GM12864 (cell line): ENCODE results near the gene BAD.

Source experiments
- DNase-seq: peaks from one replicate; pipeline ENCODE4 v3.0.0-alpha.2; 2011; ENCODE audit warnings: low read depth
- H3K4me3 ChIP-seq: 2 replicates; pipeline ENCODE4 v1.5.1; 2011; ENCODE audit warnings: mild to moderate bottlenecking, low read depth, low read length, control low read depth
- TF ChIP-seq, protein P1 (sequence below): IDR thresholded peaks from 2 replicates; pipeline ENCODE4 v1.5.1; 2011; ENCODE audit warnings: low read depth, mild to moderate bottlenecking, moderate library complexity, low read length, control low read depth, inconsistent platforms; ENCODE audit errors: missing control alignments

The BAD gene

GRCh38 chr11:64292460-64293254, 8.2 kb upstream of the BAD start:
- DNase-seq = no peak
- H3K4me3 ChIP-seq = no peak overlapping the region; the same call in 1 of the 2 replicates
- TF ChIP-seq, protein P1, sequence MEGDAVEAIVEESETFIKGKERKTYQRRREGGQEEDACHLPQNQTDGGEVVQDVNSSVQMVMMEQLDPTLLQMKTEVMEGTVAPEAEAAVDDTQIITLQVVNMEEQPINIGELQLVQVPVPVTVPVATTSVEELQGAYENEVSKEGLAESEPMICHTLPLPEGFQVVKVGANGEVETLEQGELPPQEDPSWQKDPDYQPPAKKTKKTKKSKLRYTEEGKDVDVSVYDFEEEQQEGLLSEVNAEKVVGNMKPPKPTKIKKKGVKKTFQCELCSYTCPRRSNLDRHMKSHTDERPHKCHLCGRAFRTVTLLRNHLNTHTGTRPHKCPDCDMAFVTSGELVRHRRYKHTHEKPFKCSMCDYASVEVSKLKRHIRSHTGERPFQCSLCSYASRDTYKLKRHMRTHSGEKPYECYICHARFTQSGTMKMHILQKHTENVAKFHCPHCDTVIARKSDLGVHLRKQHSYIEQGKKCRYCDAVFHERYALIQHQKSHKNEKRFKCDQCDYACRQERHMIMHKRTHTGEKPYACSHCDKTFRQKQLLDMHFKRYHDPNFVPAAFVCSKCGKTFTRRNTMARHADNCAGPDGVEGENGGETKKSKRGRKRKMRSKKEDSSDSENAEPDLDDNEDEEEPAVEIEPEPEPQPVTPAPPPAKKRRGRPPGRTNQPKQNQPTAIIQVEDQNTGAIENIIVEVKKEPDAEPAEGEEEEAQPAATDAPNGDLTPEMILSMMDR = no peak

GRCh38 chr11:64291752-64292459, 7.4 kb upstream of the BAD start:
- DNase-seq = no peak
- TF ChIP-seq, protein P1 = no peak
- H3K4me3 ChIP-seq = no peak overlapping the region; the same call in 1 of the 2 replicates

DNA sequence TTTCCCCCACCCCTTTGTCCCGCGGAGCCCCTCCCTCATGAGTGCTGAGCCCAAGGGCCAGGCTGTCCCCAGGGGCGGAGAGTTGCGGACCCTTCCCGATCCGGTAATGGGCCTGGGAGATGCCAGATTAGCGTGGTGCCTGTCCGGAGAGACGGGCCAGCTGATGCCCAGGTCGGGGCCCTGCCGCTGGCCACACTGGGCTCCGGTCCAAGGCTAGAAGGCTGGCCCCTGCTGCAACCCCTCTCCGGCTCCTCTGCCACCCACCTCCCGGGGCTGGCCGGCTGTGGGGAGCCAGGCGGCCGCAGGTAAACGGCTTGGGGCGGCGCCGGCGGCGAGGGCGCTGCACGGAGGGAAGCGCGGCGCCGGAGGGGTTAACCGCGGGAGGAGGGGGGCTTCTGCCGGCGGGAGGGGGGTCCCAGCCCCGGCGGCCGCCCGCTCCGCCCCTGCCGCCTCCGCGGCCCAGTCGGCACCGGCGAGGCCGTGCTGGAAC, 6.8 kb upstream of the BAD start, which contains the start of gene KCNK4:
Gene KCNK4 (plus strand): TSS at position 41 of the 490 bp plus-strand sequence. CDS start 1,717 bp downstream, outside the sequence.
- no peak for DNase-seq
- H3K4me3 ChIP-seq = no peak within 1 kb of the TSS; the same call in 1 of the 2 replicates
- TF ChIP-seq, protein P1 = no peak

- H3K4me3 ChIP-seq = no peak overlapping the region
- TF ChIP-seq, protein P1 = no peak
- no peak for DNase-seq
Observed at GRCh38 chr11:64290352-64291261, 6.1 kb upstream of the BAD start.

DNA sequence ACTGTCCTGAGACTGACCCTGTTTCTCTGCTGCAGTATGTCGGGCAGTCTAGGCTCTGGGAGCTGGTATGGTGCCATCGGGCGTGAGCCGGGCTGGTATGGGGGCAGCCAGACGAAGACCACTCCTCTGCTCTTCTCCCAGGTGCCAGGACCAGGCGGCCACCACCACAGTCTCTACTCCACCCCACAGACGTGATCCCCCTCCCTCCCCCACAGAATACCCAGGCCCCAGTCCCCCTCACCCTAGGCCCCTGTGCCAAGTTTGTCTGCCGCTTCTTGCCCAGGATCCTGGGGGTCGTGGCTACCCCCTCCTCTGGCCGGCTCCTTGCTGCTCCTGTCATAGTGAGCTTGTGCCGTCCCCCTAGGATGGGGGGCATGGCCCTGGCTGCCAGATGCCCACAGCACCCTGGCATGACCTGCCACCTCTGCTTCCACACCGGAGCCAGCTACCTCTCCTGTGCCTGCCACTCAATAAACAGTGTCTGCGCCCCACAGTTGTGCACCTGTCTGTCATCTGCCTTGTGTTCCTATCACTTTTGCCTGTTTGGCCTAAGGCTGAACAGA, 4.6 kb upstream of the BAD start:
- TF ChIP-seq, protein P1 = no peak
- DNase-seq = no peak
- H3K4me3 ChIP-seq = no peak overlapping the region

DNA sequence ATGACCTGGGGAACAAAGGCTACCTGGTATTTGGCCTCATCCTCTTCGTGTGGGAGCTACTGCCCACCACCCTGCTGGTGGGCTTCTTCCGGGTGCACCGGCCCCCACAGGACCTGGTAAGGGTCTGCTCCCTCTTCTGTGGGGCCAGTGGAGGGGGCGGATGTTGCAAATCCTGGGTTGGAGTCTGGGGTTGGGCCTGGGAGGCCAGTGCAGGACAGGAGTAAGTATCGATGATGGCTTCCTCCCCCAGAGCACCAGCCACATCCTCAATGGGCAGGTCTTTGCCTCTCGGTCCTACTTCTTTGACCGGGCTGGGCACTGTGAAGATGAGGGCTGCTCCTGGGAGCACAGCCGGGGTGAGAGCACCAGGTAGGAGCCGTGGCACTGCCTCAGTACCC, 3.9 kb upstream of the BAD start:
- no peak for DNase-seq
- no peak overlapping the region for H3K4me3 ChIP-seq
- TF ChIP-seq, protein P1 = no peak
